ENCODE measurements around the gene TRAPPC12.

The TRAPPC12 gene

DNA sequence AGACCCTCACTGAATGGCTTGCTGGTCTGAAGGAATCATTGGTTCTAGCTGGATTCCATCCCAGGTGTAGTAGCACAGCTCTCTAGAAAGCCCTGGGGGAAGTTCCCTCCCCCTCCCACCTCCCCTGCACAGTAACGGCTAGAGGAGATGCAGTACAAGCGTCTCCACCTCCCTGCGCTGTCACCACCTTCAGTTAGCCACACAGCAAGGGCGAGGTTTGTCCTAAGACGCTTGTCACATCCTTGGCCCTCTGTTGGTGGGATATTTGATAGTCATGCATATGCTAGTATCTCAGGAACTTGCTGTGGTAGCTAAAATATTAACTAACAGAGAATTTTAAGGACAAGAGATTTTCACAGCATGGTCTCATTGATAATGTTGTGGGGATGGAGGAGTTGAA, 19.4 kb downstream of the TRAPPC12 start:
- TF ChIP-seq CTCF (IDR thresholded peaks at IDR 0.05; ENCODE audit: insufficient read depth, missing control alignments), result no peak
- no peak for DNase-seq (ENCODE audit: insufficient read length, low spot score)
- no peak for FAIRE-seq

DNA sequence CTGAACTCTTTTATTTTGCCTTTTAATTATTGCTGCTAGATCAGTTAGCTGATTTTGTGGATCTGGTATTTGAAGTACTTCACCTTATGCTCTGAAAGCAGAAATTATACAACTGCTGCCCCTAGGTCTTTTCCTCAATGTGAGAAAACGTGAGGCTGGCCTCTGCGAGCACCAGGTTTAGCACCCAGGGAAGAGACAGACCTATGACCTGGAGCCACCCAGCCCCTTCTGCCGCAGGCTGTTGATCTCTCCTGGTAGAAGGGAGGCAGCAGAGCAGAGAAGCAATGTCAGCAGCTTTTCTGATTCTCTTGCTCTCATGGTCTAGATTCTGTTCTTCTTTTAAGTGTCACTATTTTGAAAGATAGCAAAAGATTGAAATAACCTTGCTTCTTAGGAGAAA, 19.9 kb downstream of the TRAPPC12 start:
- TF ChIP-seq CTCF (IDR thresholded peaks at IDR 0.05; ENCODE audit: insufficient read depth, missing control alignments), result no peak
- FAIRE-seq, result no peak
- DNase-seq (ENCODE audit: insufficient read length, low spot score), result no peak

DNA sequence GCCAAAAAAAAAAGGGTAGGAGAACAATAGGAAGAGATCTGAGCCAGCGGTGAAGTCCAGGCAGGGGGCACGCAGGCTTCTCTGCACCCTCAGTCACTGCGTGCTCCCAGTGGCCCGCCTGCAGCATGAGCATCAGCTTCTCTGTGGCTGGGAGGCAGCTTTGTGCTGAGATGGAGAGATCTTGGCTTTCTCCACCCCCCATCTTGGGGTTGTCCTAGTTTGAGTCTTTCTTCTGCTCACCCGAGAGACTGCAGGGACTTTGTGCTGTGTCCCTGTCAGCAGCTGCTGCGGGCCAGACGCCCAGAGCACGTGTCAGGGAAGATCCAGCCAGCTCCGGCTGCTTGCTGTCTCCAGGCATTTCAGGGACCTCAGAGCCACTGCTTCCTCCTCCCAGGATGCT, 20.3 kb downstream of the TRAPPC12 start:
- no peak for TF ChIP-seq CTCF (IDR thresholded peaks at IDR 0.05; ENCODE audit: insufficient read depth, missing control alignments)
- DNase-seq (ENCODE audit: insufficient read length, low spot score) (no peak), FAIRE-seq (no peak)

DNA sequence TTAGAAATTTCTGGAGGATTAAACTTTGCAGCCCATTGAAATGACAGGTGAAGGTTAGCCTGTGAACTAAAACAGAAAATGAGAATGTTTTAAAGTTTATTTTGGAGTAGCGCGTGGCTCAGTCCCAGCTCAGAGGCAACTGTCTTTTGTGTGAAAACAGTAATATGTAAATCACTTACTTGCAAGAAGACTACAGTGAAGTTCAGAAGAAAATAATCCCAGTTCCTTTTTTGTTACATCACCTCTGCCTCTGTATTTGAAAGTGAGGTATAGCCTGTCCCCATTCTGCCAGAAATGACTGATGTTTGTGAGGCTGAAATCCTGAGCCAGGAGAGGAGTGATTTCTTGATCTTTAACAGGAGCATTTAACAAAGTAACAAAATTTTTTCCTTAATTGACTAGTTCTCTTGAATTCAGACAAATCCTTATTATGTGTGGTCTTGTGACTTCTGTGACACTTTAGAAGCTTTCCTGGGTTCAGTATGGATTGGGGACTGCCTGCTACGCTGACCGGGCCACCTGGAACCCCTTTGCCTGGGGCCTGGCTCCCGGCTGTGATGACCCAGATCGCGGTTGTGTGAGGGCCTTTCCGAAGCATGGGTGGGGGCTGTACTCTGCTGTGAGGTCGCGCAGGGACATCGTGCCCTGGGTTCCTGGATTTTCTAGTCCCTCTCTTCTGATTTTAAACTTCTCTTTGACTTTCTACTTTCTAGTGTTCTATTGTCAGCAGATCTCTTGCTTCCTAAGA, 24.3 kb downstream of the TRAPPC12 start:
- no peak for FAIRE-seq
- TF ChIP-seq CTCF (IDR thresholded peaks at IDR 0.05; ENCODE audit: insufficient read depth, missing control alignments), result no peak
- no peak for DNase-seq (ENCODE audit: insufficient read length, low spot score)

- DNase-seq (ENCODE audit: insufficient read length, low spot score), result no peak
- no peak for FAIRE-seq
- no peak for TF ChIP-seq CTCF (IDR thresholded peaks at IDR 0.05; ENCODE audit: insufficient read depth, missing control alignments)
Observed at GRCh38 chr2:3404349-3404894, 24.9 kb downstream of the TRAPPC12 start.

DNA sequence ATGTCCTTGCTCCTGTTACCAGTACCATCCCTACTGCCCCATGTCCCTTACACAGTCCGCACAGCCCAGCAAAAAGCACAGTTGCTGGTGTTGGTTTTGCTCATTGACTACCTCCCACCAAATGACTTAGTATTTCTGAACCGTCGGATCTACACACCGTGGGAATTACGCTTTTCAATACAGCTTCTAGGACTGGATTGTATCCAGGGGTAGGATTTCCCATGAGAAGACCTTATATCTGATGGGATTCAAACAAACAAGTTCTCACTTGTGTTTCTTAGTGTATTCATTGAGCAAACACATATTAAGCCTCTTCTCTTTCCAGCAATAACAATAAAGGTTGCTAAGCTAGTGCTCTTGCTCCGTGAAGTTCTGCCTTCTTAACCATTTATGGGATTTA, 25.8 kb downstream of the TRAPPC12 start:
- no peak for FAIRE-seq
- no peak for TF ChIP-seq CTCF (IDR thresholded peaks at IDR 0.05; ENCODE audit: insufficient read depth, missing control alignments)

DNA sequence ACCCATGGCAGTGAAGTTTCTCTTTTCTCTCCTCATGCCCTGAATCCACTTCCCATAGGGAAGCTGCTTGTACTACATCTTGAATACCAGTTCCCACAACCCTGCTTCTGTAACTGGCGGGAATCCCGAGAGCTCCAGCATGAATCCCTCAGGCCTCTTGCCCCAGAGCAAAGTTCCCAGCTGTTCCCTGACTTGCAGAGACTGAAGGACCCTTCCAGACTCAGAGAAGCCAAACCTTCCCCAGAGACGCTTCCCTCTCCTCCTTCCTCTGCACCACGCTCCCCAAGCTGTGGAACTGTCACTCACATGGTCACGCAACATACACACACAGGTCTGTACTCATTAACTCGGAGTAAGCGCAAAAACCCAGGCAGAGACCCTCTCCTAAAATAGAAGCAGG, 26.4 kb downstream of the TRAPPC12 start:
- DNase-seq (ENCODE audit: insufficient read length, low spot score) (no peak), FAIRE-seq (no peak)
- no peak for TF ChIP-seq CTCF (IDR thresholded peaks at IDR 0.05; ENCODE audit: insufficient read depth, missing control alignments)

More for the DNA sequence above, 25.8 kb downstream of the TRAPPC12 start:
- no peak for DNase-seq (ENCODE audit: insufficient read length, low spot score)
